Fibroblast of lung (primary cell): ENCODE measurements around the gene TANC1.

ENCODE experiments used
- CTCF ChIP-seq, 2 donors: IDR thresholded peaks in 1 of 2; conservative IDR thresholded peaks in 1 of 2; 1 replicate in 1 of 2; 2 replicates in 1 of 2; pipeline ENCODE4 v1.5.1; 2011 to 2012; ENCODE audit warnings: low read length in 2 of 2, control low read depth in 1 of 2, inconsistent platforms in 1 of 2, low read depth in 1 of 2, mild to moderate bottlenecking in 1 of 2
- EZH2 ChIP-seq: IDR thresholded peaks from 2 replicates; pipeline ENCODE4 v1.5.1; 2012; ENCODE audit warnings: low read length, control low read depth, mild to moderate bottlenecking; ENCODE audit errors: missing control alignments

GRCh38 chr2:159165048-159165447, 196.6 kb downstream of the TANC1 start:
- TF ChIP-seq CTCF (conservative IDR thresholded peaks at IDR 0.05 in 1 of 2, IDR thresholded peaks at IDR 0.05 in 1 of 2; ENCODE audit: low read depth in 1 of 2, low read length in 2 of 2) (no peak), EZH2 (no peak)
